ENCODE results near the gene TBC1D4.
"Not testable (repeated sequence)": the region's sequence is repeated elsewhere in the genome, so short reads cannot be mapped to it uniquely, and the experiment has no call there.

The TBC1D4 gene

DNA sequence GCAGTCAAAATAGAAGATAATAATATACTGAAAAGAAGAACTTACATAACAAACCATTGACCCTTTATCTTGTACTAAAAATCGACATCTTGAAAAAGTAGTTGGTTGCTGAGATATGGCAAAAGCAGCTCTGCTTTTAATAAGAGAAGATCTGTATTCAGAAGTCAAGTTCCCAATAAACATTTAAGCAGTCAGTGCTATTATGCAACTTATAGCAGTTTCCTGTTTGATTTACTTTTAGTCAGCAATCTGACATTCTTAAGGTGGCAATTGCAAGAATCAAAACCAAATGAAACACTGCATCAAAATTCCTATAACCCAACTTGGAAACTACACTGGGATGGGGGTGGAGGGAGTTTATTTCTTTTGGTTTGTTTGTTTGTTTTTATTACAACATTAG is 165.5 kb downstream of the TBC1D4 start:
- no peak overlapping the region for H3K4me3 ChIP-seq (ENCODE audit: low read depth, low read length)

DNA sequence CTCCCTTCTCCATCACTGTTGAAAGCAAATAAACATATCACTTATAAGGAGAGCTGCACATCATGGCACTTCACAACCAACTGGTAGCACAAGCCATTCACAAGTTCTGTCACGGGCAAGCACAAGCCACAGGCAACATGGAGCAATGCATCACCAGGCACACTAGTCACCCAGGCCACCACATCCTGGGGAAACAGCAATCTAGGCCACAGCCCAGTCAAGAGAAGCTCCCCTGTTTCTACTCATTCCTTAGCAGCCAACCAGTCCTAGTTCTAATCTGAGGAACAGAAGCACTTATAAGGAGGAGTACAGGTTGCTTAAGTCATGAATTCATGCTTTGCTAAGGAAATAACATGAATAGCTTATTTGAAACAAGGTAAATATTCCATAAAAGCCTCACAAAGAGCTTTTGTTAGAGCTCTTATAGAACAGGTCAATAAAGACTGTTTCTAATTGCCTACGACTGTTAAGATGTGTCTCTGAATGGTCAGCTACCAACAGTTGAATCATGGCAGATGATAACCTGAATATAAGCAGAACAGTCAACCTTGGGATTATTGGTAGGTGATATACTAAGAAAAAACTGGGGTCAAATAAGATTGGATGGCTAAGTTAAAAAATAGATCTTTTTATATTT is 169.0 kb downstream of the TBC1D4 start:
- no peak overlapping the region for H3K4me3 ChIP-seq (ENCODE audit: low read depth, low read length)
- no peak for DNase-seq (ENCODE audit: low read depth)
- TF ChIP-seq, protein P1, sequence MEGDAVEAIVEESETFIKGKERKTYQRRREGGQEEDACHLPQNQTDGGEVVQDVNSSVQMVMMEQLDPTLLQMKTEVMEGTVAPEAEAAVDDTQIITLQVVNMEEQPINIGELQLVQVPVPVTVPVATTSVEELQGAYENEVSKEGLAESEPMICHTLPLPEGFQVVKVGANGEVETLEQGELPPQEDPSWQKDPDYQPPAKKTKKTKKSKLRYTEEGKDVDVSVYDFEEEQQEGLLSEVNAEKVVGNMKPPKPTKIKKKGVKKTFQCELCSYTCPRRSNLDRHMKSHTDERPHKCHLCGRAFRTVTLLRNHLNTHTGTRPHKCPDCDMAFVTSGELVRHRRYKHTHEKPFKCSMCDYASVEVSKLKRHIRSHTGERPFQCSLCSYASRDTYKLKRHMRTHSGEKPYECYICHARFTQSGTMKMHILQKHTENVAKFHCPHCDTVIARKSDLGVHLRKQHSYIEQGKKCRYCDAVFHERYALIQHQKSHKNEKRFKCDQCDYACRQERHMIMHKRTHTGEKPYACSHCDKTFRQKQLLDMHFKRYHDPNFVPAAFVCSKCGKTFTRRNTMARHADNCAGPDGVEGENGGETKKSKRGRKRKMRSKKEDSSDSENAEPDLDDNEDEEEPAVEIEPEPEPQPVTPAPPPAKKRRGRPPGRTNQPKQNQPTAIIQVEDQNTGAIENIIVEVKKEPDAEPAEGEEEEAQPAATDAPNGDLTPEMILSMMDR (IDR thresholded peaks at IDR 0.05; ENCODE audit: low read depth, low read length, missing control alignments) = no peak
- in situ Hi-C loops (cut with HindIII; ENCODE audit: low sequenced_read_pairs) = no loop called here

More for the DNA sequence above, 165.5 kb downstream of the TBC1D4 start:
- DNase-seq (ENCODE audit: low read depth) = no peak
- in situ Hi-C loops (cut with HindIII; ENCODE audit: low sequenced_read_pairs) = no loop called here
- TF ChIP-seq, protein P1 (IDR thresholded peaks at IDR 0.05; ENCODE audit: low read depth, low read length, missing control alignments) = no peak

DNA sequence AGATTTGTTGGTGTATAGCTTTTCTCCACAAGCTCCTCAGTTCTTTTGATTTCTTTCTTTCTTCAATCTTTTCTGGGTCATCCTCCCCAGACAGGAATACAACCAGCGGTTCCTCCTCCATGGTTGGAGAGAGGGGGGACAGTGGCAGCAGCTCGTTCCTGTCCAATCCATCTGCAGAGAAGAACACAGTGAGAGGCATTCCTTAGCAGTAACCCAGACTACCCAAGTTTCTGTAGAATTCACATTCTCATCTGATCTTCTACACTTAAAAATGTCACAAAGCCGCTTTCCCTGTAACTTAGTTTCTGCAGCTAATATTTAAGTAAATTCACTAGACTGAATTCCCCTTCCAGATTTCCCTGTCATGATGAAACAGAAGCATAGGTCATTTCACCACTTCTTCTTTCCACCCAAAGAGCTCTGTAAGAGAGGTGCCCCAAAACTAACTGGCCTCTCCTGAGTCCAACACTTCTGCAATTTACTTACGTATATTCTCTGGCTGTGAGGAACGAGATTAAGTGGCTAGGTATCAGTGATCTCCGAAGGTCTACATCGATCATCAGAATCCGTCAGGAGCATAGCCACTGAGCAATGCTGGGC is 171.9 kb downstream of the TBC1D4 start:
- TF ChIP-seq, protein P1 (IDR thresholded peaks at IDR 0.05; ENCODE audit: low read depth, low read length, missing control alignments) = no peak
- H3K4me3 ChIP-seq (ENCODE audit: low read depth, low read length) = no peak overlapping the region
- in situ Hi-C loops (cut with HindIII; ENCODE audit: low sequenced_read_pairs) = no loop called here
- no peak for DNase-seq (ENCODE audit: low read depth)

DNA sequence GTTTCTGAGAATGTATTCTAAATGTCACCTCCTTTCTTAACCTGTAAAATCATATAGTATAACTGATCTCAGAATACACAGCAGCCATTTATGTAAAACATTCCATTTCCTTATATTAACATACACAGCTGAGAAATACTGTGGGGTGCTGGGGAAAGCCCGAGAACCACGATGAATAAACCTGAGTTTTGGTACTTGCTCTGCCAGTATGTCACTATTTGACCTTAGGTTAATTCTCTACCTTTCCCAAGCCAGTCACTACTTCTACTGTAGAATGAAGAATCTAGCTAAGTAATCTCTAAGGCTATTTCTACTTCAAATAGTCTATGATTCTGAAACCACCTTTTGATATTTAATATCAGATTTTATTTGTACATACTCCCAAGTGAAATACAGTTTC is 173.7 kb downstream of the TBC1D4 start:
- in situ Hi-C loops (cut with HindIII; ENCODE audit: low sequenced_read_pairs) = no loop called here
- TF ChIP-seq, protein P1 (IDR thresholded peaks at IDR 0.05; ENCODE audit: low read depth, low read length, missing control alignments) = no peak
- H3K4me3 ChIP-seq (ENCODE audit: low read depth, low read length) = no peak overlapping the region
- DNase-seq (ENCODE audit: low read depth) = no peak

DNA sequence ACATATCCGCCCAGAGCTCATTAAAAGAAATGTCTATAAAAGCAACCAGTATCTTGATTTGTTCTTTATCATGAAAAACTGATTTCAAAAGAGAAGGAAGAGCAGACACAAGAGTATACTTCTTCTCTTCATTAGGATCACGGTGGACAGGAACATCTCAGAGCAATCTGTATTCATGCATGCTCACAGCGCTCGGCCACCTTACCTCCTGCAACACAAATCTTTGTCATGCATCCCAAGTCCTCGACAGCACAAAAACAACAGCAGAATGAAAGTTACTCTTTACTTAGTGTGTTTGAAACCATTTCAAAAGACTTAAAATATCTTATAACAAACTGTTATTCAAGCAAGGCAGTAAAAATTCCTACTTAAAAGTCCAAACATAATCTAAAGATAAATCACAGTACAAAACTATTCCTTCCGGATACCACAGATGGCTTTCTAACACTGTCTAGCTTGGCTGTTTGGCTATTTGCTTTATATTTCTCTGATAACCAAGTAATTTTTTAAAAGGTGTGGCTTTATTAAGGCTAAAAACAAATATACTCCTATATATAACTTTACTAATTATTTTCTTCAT is 174.5 kb downstream of the TBC1D4 start:
- no peak for DNase-seq (ENCODE audit: low read depth)
- H3K4me3 ChIP-seq (ENCODE audit: low read depth, low read length) = no peak overlapping the region
- TF ChIP-seq, protein P1 (IDR thresholded peaks at IDR 0.05; ENCODE audit: low read depth, low read length, missing control alignments) = no peak
- in situ Hi-C loops (cut with HindIII; ENCODE audit: low sequenced_read_pairs) = no loop called here

DNA sequence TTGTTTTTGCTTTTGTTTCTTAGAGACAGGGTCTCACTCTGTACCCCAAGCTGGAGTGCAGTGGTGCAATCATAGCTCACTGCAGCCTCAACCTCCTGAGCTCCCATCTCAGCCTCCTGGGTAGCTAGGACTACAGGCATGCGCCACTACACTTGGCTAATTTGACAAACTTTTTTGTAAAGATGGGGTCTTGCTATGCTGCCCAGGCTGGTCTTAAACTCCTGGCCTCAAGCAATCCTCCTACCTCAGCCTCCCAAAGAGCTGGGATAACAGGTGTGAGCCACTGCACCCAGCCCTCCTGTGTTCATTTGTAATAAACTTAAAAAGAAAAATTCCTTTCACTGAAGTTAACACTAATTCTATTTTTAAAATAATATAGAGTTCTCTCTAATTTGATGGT is 175.0 kb downstream of the TBC1D4 start:
- H3K4me3 ChIP-seq (ENCODE audit: low read depth, low read length); in situ Hi-C loops (cut with HindIII; ENCODE audit: low sequenced_read_pairs); DNase-seq (ENCODE audit: low read depth): not testable (repeated sequence)

DNA sequence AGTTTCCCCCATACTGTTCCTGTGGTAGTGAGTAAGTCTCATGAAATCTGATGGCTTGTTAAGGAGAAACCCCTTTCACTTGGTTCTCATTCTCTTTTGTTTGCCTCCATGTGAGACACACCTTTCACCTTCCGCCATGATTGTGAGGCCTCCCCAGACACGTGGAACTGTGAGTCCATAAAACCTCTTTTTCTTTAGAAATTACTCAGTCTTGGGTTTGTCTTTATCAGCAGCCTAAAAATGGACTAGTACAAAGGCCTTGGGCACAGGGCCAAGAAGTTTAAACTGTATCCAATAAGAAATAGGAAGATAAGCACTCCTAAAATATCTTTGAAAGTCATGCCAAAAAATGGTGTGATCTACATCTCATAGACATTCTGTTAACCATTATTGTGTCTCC is 176.9 kb downstream of the TBC1D4 start:
- TF ChIP-seq, protein P1 (IDR thresholded peaks at IDR 0.05; ENCODE audit: low read depth, low read length, missing control alignments) = no peak
- in situ Hi-C loops (cut with HindIII; ENCODE audit: low sequenced_read_pairs) = no loop called here
- no peak for DNase-seq (ENCODE audit: low read depth)
- H3K4me3 ChIP-seq (ENCODE audit: low read depth, low read length) = no peak overlapping the region

Data from astrocyte of the cerebellum (primary cell).